Measurements from ENCODE around the gene HCN2.

- no peak for TF ChIP-seq GABPA (IDR thresholded peaks at IDR 0.05; ENCODE audit: low read depth, low read length)
- TF ChIP-seq GABPA (CRISPR knock-in tag; IDR thresholded peaks at IDR 0.05; ENCODE audit: low read depth), result no peak
- no peak for TF ChIP-seq EP300 (IDR thresholded peaks at IDR 0.05; ENCODE audit: low read depth in 2 of 2, low read length in 2 of 2)
- no peak for TF ChIP-seq EP300 (CRISPR knock-in tag; IDR thresholded peaks at IDR 0.05; ENCODE audit: borderline replicate concordance)
Measured at GRCh38 chr19:597406-598315, 8.0 kb downstream of the HCN2 start.

All from HepG2 (cell line).